ENCODE measurements around the gene MTG2.

DNA sequence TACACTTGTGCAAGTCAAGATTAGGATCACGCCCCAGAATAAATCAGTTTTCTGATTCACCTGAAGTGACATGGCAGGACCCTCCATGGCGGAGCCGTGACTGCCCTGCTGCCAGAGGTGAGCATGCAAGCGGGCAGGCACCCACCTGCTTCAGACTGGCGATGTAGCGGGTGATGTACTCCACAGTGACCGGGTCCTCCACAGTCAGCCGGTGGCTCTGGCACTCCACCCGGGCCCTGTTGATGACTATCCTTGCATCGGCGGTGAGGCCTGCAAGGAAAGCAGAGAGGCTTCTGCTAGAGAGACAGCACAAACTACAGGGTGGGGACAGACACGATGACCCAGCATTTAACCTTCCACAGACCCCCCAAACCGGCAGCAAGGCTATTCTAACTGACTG is 43.2 kb upstream of the MTG2 start:
- TF ChIP-seq EZH2 (IDR thresholded peaks at IDR 0.05; ENCODE audit: borderline replicate concordance, control insufficient read depth, low read depth, low read length) (no peak), TAF1 (IDR thresholded peaks at IDR 0.05; ENCODE audit: borderline replicate concordance, low read depth, low read length) (no peak), RCOR1 (conservative IDR thresholded peaks at IDR 0.05; ENCODE audit: low read depth, low read length) (no peak), HDAC6 (IDR thresholded peaks at IDR 0.05; ENCODE audit: unreplicated experiment) (no peak), EP300 (IDR thresholded peaks at IDR 0.05; ENCODE audit: borderline replicate concordance in 1 of 2, control insufficient read depth in 1 of 2, low read depth in 2 of 2, low read length in 2 of 2) (no peak), REST (IDR thresholded peaks at IDR 0.05; ENCODE audit: low read depth, low read length) (no peak), CREM (IDR thresholded peaks at IDR 0.05; ENCODE audit: low read depth) (no peak), POLR2AphosphoS5 (IDR thresholded peaks at IDR 0.05; ENCODE audit: low read length) (no peak), BHLHE40 (IDR thresholded peaks at IDR 0.05; ENCODE audit: borderline replicate concordance in 1 of 2, low read depth in 2 of 2, low read length in 1 of 2) (no peak), SIX5 (IDR thresholded peaks at IDR 0.05; ENCODE audit: low read depth, low read length, severe bottlenecking) (no peak), JUNB (IDR thresholded peaks at IDR 0.05) (no peak), SP1 (IDR thresholded peaks at IDR 0.05; ENCODE audit: low read depth, low read length) (no peak), NBN (IDR thresholded peaks at IDR 0.05) (no peak)
- TF ChIP-seq, protein P1, sequence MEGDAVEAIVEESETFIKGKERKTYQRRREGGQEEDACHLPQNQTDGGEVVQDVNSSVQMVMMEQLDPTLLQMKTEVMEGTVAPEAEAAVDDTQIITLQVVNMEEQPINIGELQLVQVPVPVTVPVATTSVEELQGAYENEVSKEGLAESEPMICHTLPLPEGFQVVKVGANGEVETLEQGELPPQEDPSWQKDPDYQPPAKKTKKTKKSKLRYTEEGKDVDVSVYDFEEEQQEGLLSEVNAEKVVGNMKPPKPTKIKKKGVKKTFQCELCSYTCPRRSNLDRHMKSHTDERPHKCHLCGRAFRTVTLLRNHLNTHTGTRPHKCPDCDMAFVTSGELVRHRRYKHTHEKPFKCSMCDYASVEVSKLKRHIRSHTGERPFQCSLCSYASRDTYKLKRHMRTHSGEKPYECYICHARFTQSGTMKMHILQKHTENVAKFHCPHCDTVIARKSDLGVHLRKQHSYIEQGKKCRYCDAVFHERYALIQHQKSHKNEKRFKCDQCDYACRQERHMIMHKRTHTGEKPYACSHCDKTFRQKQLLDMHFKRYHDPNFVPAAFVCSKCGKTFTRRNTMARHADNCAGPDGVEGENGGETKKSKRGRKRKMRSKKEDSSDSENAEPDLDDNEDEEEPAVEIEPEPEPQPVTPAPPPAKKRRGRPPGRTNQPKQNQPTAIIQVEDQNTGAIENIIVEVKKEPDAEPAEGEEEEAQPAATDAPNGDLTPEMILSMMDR (IDR thresholded peaks at IDR 0.05 in 2 of 3, conservative IDR thresholded peaks at IDR 0.05 in 1 of 3; ENCODE audit: control insufficient read depth in 2 of 3, extremely low read depth in 1 of 3, insufficient read depth in 1 of 3, low read depth in 3 of 3, low read length in 3 of 3) = no peak

Data from GM12878 (cell line).